K562 (cell line): ENCODE data around the gene PPP1R12B.

ENCODE experiments used
- ATF4 ChIP-seq: fragments of 450-650 bp; formaldehyde crosslinking; IDR thresholded peaks from 2 replicates; pipeline ENCODE4 v1.4.0; 2022; ENCODE audit warnings: mild to moderate bottlenecking, moderate library complexity
- CTCF ChIP-seq, 3 experiments: IDR thresholded peaks in 2 of 3; conservative IDR thresholded peaks in 1 of 3; 2 replicates each; pipeline ENCODE4 v1.5.1; 2011 to 2012; ENCODE audit warnings: low read length in 3 of 3, mild to moderate bottlenecking in 3 of 3, control low read depth in 2 of 3, improper control_type of control experiment in 1 of 3, inconsistent platforms in 1 of 3, low read depth in 1 of 3, mixed read lengths in 1 of 3, moderate library complexity in 1 of 3; ENCODE audit not compliant: insufficient read depth in 2 of 3
- EHMT2 ChIP-seq: fragments of 450-650 bp; IDR thresholded peaks from 2 replicates; pipeline ENCODE4 v1.6.1; 2018; ENCODE audit warnings: antibody characterized with exemption
- FOXK2 ChIP-seq, 2 experiments: fragments of 450-650 bp; IDR thresholded peaks in 1 of 2; conservative IDR thresholded peaks in 1 of 2; 2 replicates each; pipeline ENCODE4 v1.6.1; 2016; ENCODE audit warnings: low read depth in 2 of 2, mild to moderate bottlenecking in 1 of 2
- HNRNPLL ChIP-seq: fragments of 200-400 bp; formaldehyde crosslinking; IDR thresholded peaks from 2 replicates; pipeline ENCODE4 v1.6.1; 2017; ENCODE audit warnings: low read length, low read depth, mild to moderate bottlenecking; ENCODE audit not compliant: poor library complexity, severe bottlenecking
- MED1 ChIP-seq: sonication (generic); formaldehyde crosslinking; IDR thresholded peaks from 2 replicates; pipeline ENCODE4 v1.8.1; 2023; ENCODE audit warnings: missing genetic modification reagents, borderline replicate concordance
- PHF21A ChIP-seq: fragments of 450-650 bp; IDR thresholded peaks from 2 replicates; pipeline ENCODE4 v1.6.1; 2017; ENCODE audit warnings: low read depth, borderline replicate concordance
- PHTF2 ChIP-seq: fragments of 250-450 bp; sonication (Bioruptor Pico); IDR thresholded peaks from 2 replicates; pipeline ENCODE4 v1.5.0; 2021; ENCODE audit warnings: mild to moderate bottlenecking
- POLR2A ChIP-seq: fragments of 450-650 bp; conservative IDR thresholded peaks from 2 replicates; pipeline ENCODE4 v1.6.1; 2016
- TAF1 ChIP-seq: IDR thresholded peaks from 2 replicates; pipeline ENCODE4 v1.6.1; 2011; ENCODE audit warnings: mild to moderate bottlenecking, low read length, moderate library complexity; ENCODE audit not compliant: insufficient read depth, control insufficient read depth, severe bottlenecking; ENCODE audit errors: extremely low read depth
- TCF7 ChIP-seq: sonication (generic); IDR thresholded peaks from 2 replicates; pipeline ENCODE4 v1.6.1; 2016; ENCODE audit warnings: antibody characterized with exemption, borderline replicate concordance
- U2AF1 ChIP-seq: fragments of 200-400 bp; formaldehyde crosslinking; optimal IDR thresholded peaks from 2 replicates; pipeline ENCODE3; 2017; ENCODE audit warnings: mild to moderate bottlenecking, low read depth, low read length, moderate library complexity
- ZBTB33 ChIP-seq: sonication (generic); formaldehyde crosslinking; IDR thresholded peaks from 2 replicates; pipeline ENCODE4 v1.8.1; 2023; ENCODE audit warnings: mild to moderate bottlenecking, missing genetic modification reagents
- TF ChIP-seq, protein P1 (sequence below): sonication (generic); formaldehyde crosslinking; IDR thresholded peaks from 2 replicates; pipeline ENCODE4 v1.8.0; 2022; ENCODE audit warnings: mild to moderate bottlenecking, missing genetic modification reagents, borderline replicate concordance

- TF ChIP-seq, protein P1, sequence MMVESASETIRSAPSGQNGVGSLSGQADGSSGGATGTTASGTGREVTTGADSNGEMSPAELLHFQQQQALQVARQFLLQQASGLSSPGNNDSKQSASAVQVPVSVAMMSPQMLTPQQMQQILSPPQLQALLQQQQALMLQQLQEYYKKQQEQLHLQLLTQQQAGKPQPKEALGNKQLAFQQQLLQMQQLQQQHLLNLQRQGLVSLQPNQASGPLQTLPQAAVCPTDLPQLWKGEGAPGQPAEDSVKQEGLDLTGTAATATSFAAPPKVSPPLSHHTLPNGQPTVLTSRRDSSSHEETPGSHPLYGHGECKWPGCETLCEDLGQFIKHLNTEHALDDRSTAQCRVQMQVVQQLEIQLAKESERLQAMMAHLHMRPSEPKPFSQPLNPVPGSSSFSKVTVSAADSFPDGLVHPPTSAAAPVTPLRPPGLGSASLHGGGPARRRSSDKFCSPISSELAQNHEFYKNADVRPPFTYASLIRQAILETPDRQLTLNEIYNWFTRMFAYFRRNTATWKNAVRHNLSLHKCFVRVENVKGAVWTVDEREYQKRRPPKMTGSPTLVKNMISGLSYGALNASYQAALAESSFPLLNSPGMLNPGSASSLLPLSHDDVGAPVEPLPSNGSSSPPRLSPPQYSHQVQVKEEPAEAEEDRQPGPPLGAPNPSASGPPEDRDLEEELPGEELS (CRISPR knock-in tag) = no peak
- TF ChIP-seq HNRNPLL (no peak), EHMT2 (no peak), FOXK2 (conservative IDR thresholded peaks at IDR 0.05 in 1 of 2, IDR thresholded peaks at IDR 0.05 in 1 of 2; ENCODE audit: low read depth in 2 of 2) (no peak), ZBTB33 (no peak), PHF21A (no peak), TCF7 (no peak), PHTF2 (CRISPR knock-in tag) (no peak), U2AF1 (no peak), TAF1 (no peak), MED1 (no peak), CTCF (IDR thresholded peaks at IDR 0.05 in 2 of 3, conservative IDR thresholded peaks at IDR 0.05 in 1 of 3; ENCODE audit: insufficient read depth in 2 of 3, low read depth in 1 of 3, low read length in 3 of 3) (no peak), POLR2A (no peak), ATF4 (CRISPR knock-in tag) (no peak)
These were observed 228.3 kb downstream of the PPP1R12B start for GRCh38 chr1:202576816-202577215.
